ENCODE measurements around the gene EDARADD.

DNA sequence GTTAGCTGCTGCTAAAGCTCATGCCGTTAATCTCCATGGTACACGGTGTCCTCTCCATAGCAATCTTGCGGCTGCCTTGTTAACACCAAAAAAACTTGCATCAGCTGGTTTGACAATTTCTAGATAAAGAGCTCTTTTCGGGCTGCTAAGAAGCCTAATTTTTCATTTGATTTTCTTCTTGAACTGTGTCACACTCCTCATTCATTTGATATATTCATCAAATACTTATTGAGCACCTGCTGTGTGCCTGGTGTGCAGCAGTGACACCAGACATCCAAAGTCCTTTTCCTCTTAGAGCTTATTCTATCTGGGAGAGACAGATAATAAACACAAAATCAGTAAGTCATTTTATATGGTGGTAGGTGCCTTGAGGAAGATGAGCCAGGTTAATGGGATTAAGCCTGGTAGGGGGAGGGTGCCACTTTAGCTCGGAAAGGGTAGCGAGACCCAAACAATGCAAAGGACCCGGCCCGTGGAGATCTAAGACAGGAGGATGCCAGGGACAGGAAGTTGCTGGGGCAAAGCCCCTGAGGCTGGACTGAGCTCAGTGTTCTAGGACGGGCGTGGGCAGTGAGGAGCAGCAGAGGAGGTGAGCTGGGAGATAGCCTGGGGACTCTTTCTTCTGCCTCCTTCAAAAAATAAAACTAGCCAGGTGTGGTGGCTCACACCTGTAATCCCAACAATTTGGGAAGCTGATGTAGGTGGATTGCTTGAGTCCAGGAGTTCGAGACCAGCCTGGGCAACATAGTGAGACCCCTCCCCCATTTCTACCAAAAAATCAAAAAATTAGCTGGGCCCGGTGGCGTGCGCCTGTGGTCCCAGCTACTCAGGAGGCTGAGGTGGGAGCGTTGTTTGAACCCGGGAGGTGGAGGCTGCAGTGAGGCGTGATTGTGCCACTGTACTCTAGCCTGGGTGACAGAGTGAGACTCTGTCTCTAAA is 79.0 kb downstream of the EDARADD start:
- TF ChIP-seq, protein P1, sequence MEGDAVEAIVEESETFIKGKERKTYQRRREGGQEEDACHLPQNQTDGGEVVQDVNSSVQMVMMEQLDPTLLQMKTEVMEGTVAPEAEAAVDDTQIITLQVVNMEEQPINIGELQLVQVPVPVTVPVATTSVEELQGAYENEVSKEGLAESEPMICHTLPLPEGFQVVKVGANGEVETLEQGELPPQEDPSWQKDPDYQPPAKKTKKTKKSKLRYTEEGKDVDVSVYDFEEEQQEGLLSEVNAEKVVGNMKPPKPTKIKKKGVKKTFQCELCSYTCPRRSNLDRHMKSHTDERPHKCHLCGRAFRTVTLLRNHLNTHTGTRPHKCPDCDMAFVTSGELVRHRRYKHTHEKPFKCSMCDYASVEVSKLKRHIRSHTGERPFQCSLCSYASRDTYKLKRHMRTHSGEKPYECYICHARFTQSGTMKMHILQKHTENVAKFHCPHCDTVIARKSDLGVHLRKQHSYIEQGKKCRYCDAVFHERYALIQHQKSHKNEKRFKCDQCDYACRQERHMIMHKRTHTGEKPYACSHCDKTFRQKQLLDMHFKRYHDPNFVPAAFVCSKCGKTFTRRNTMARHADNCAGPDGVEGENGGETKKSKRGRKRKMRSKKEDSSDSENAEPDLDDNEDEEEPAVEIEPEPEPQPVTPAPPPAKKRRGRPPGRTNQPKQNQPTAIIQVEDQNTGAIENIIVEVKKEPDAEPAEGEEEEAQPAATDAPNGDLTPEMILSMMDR (IDR thresholded peaks at IDR 0.05; ENCODE audit: low read length): no peak
- no peak for TF ChIP-seq EZH2 (IDR thresholded peaks at IDR 0.05; ENCODE audit: borderline replicate concordance, low read length)

Measured in OCI-LY1 (cell line).